ENCODE results near the gene FAM83C.
A peak's percentile ranks its signal among the peaks of the same experiment; 100 is the strongest.

The FAM83C gene

DNA sequence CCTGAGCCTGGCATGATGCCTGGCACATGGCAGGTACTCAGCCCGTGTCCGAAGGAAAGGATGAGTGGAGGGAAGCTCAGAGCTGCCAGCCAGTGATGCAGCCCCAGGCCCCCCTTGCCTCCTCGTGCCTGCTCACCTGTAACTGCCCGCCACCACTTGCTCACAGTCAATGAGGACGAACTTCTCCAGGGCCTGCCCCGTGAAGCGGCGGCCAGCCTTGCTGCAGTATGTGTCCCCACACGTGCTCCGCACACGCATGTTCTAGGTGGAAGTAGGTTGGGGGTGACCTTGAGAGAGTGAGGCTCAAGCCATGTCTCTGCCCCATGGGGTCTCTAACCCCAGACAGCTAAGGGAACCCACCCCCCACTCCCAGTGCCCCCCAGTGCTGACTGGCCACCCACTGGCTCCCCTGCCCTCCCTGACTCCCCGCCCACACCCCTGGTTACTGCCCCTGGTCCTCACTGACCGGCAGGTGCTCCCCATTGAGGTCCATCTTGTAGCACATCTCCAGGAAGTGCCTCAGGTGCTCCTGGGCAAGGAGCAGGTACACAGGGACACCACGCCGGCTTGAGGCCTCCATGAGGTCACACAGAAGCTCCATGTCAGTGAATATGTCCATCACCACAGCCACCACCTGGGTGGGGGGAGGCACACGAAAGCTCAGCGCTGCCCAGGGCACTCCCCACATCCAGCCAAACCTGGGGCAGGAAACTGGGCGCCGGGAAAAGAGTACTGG is 3.7 kb downstream of the FAM83C start:
- H2BK15ac ChIP-seq (ENCODE audit: low read length): peak overlapping the region; percentile 54
- H2AK5ac ChIP-seq (ENCODE audit: low read depth, low read length): peak overlapping the region; percentile 40
- no peaks in the 10 kb centered on the region for H3K9me3 ChIP-seq (replicated peaks in 1 of 2; ENCODE audit: control insufficient read depth in 2 of 2, insufficient read depth in 1 of 2, low read depth in 1 of 2, low read length in 2 of 2)
- H2BK5ac ChIP-seq (ENCODE audit: low read length): peak overlapping the region; percentile 66
- no peak overlapping the region for H4K8ac ChIP-seq (ENCODE audit: low read depth, low read length)
- no peak overlapping the region for H3K9ac ChIP-seq (ENCODE audit: low read depth, low read length, poor library complexity)
- H3K79me1 ChIP-seq (ENCODE audit: low read depth, low read length): no peaks in the 10 kb centered on the region
- no peak overlapping the region for H2AFZ ChIP-seq (ENCODE audit: low read length)
- no CpG with 5 or more reads among the region's 19 CpGs for WGBS, 2 donors (ENCODE audit: extremely low coverage in 2 of 2, insufficient read length in 2 of 2, insufficient replicate concordance in 1 of 2)
- peaks cover 0 to 1% of the 10 kb centered on the region in 2 donors for H3K36me3 ChIP-seq (replicated peaks in 1 of 2; ENCODE audit: control insufficient read depth in 2 of 2, insufficient read depth in 2 of 2, low read length in 2 of 2)
- no peak for DNase-seq (ENCODE audit: low spot score)
- no peak overlapping the region for H2BK120ac ChIP-seq (ENCODE audit: low read depth, low read length)
- H3K23ac ChIP-seq (ENCODE audit: low read depth, low read length, poor library complexity): peak overlapping the region; percentile 60
- no peak overlapping the region for H4K91ac ChIP-seq (ENCODE audit: low read depth, low read length, poor library complexity)
- peaks cover 0 to 31% (median 0%) of the 10 kb centered on the region in 3 experiments for H3K27me3 ChIP-seq (ENCODE audit: control insufficient read depth in 3 of 3, insufficient read depth in 3 of 3, low read depth in 1 of 3, low read length in 3 of 3)
- no peak overlapping the region for H3K4me3 ChIP-seq (ENCODE audit: low read length in 2 of 2)
- no peak overlapping the region for H3K27ac ChIP-seq (replicated peaks; ENCODE audit: low read length)
- no peak overlapping the region for H2BK12ac ChIP-seq (ENCODE audit: low read length)
- H3K4me2 ChIP-seq (ENCODE audit: insufficient read depth, low read length, poor library complexity, severe bottlenecking): no peak overlapping the region
- no peak overlapping the region for H3K14ac ChIP-seq (ENCODE audit: low read length)
- H3K4me1 ChIP-seq (ENCODE audit: control insufficient read depth in 2 of 2, insufficient read depth in 1 of 2, low read depth in 1 of 2, low read length in 2 of 2): peaks cover 6 to 7% of the 10 kb centered on the region in 2 donors
- H3K18ac ChIP-seq (ENCODE audit: low read length): no peak overlapping the region
- no peak overlapping the region for H3K4ac ChIP-seq (ENCODE audit: low read length)

DNA sequence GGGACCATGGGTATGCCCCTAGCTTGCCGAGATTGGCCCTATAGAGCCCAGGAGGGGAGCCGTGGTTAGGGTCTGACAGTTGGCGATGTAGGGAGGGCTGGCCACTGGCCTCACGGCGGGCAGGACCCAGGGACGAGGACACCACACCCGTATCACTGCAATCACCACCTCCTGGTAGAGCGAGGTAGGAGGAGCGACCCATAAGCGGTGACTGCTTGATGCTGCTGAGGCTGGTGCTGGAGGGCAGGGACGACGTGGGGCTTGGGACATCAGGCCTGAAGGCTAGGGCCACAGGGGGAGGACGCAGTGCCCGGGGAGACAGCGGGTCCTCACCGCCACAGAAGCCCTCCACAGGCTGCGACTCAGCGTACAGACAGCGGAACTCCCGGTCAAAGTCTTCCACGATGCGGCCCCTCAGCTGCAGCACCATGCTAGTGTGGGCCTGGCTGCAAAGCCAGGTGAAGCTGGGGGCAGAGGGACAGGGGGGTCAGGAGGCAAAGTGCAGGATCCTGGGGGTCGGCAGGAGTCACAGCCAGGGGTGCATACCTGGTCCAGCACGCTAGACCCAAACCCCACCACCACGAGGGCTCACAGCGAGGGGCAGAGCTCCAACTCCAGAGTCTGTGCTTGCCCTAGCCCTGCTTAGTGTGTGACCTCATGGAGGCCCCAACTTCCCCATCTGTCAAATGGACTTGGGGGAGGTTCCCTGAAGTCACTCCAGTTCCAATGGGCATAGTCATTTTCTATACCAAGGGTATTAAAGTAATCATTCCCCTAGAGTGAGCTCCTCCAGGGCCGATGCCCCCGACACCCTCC is 4.5 kb downstream of the FAM83C start:
- no CpG with 5 or more reads among the region's 28 CpGs for WGBS, 2 donors (ENCODE audit: extremely low coverage in 2 of 2, insufficient read length in 2 of 2, insufficient replicate concordance in 1 of 2)
- Histone ChIP-seq H3K9ac (ENCODE audit: low read depth, low read length, poor library complexity) (peak overlapping the region; percentile 73), H3K36me3 (replicated peaks in 1 of 2; ENCODE audit: control insufficient read depth in 2 of 2, insufficient read depth in 2 of 2, low read length in 2 of 2) (peaks cover 0 to 6% of the 10 kb centered on the region in 2 donors), H2AK5ac (ENCODE audit: low read depth, low read length) (peak overlapping the region; percentile 83), H3K14ac (ENCODE audit: low read length) (no peak overlapping the region), H3K79me1 (ENCODE audit: low read depth, low read length) (no peaks in the 10 kb centered on the region), H3K4ac (ENCODE audit: low read length) (no peak overlapping the region), H4K91ac (ENCODE audit: low read depth, low read length, poor library complexity) (no peak overlapping the region), H3K4me2 (ENCODE audit: insufficient read depth, low read length, poor library complexity, severe bottlenecking) (no peak overlapping the region), H3K27me3 (ENCODE audit: control insufficient read depth in 3 of 3, insufficient read depth in 3 of 3, low read depth in 1 of 3, low read length in 3 of 3) (peaks cover 0 to 27% (median 0%) of the 10 kb centered on the region in 3 experiments), H4K8ac (ENCODE audit: low read depth, low read length) (peak overlapping the region; percentile 23), H3K23ac (ENCODE audit: low read depth, low read length, poor library complexity) (peak overlapping the region; percentile 60), H2BK120ac (ENCODE audit: low read depth, low read length) (no peak overlapping the region), H2BK12ac (ENCODE audit: low read length) (peak overlapping the region; percentile 87), H3K18ac (ENCODE audit: low read length) (peak overlapping the region; percentile 49), H3K27ac (replicated peaks; ENCODE audit: low read length) (no peak overlapping the region), H2AFZ (ENCODE audit: low read length) (no peak overlapping the region), H2BK15ac (ENCODE audit: low read length) (peak overlapping the region; percentile 62), H2BK5ac (ENCODE audit: low read length) (peak overlapping the region; percentile 66), H3K4me3 (ENCODE audit: low read length in 2 of 2) (peak overlapping the region in 1 of 2 donors; percentile 16), H3K9me3 (replicated peaks in 1 of 2; ENCODE audit: control insufficient read depth in 2 of 2, insufficient read depth in 1 of 2, low read depth in 1 of 2, low read length in 2 of 2) (no peaks in the 10 kb centered on the region), H3K4me1 (ENCODE audit: control insufficient read depth in 2 of 2, insufficient read depth in 1 of 2, low read depth in 1 of 2, low read length in 2 of 2) (peaks cover 7 to 9% of the 10 kb centered on the region in 2 donors)
- no peak for DNase-seq (ENCODE audit: low spot score)

DNA sequence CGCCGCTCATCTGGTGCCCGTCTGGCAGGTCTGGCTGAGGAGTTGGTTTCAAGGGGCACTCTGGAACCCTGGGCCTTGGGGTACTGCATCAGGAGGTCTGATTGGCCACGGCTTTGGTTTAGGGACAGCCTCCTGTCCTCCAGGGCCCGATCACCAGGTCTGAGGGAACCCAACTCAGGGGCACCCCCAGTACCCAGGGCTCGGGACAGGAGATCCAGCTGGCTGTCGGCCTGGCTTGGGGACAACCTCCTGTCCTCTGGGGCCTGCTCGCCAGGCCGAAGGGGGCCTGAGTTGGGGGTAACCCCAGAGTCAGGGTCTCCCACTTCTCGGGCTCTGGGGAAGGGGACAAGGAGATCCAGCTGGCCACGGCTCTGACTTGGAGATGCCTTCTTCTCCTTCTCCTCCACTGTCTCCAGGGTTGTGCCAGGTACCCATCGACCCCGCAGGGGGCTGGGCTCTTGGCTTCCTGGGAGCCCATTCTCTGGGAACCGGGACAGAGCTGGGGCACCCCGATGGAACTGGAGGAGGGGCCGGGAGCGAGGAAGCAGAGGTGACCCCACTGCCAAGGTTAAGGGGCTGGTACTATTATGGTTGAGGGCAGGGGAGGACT is 5.2 kb downstream of the FAM83C start:
- Histone ChIP-seq H3K4ac (ENCODE audit: low read length) (no peak overlapping the region), H3K4me3 (ENCODE audit: low read length in 2 of 2) (peak overlapping the region in 1 of 2 donors; percentile 16), H4K91ac (ENCODE audit: low read depth, low read length, poor library complexity) (no peak overlapping the region), H2AFZ (ENCODE audit: low read length) (no peak overlapping the region), H3K9ac (ENCODE audit: low read depth, low read length, poor library complexity) (no peak overlapping the region), H2BK12ac (ENCODE audit: low read length) (no peak overlapping the region), H3K27me3 (ENCODE audit: control insufficient read depth in 3 of 3, insufficient read depth in 3 of 3, low read depth in 1 of 3, low read length in 3 of 3) (peaks cover 0 to 23% (median 0%) of the 10 kb centered on the region in 3 experiments), H2BK5ac (ENCODE audit: low read length) (no peak overlapping the region), H3K14ac (ENCODE audit: low read length) (no peak overlapping the region), H3K27ac (replicated peaks; ENCODE audit: low read length) (no peak overlapping the region), H3K23ac (ENCODE audit: low read depth, low read length, poor library complexity) (peak overlapping the region; percentile 0), H3K36me3 (replicated peaks in 1 of 2; ENCODE audit: control insufficient read depth in 2 of 2, insufficient read depth in 2 of 2, low read length in 2 of 2) (peaks cover 2 to 12% of the 10 kb centered on the region in 2 donors), H4K8ac (ENCODE audit: low read depth, low read length) (no peak overlapping the region), H3K4me1 (ENCODE audit: control insufficient read depth in 2 of 2, insufficient read depth in 1 of 2, low read depth in 1 of 2, low read length in 2 of 2) (peaks cover 7 to 9% of the 10 kb centered on the region in 2 donors), H3K4me2 (ENCODE audit: insufficient read depth, low read length, poor library complexity, severe bottlenecking) (no peak overlapping the region), H2BK120ac (ENCODE audit: low read depth, low read length) (no peak overlapping the region), H3K18ac (ENCODE audit: low read length) (no peak overlapping the region), H3K79me1 (ENCODE audit: low read depth, low read length) (no peaks in the 10 kb centered on the region), H3K9me3 (replicated peaks in 1 of 2; ENCODE audit: control insufficient read depth in 2 of 2, insufficient read depth in 1 of 2, low read depth in 1 of 2, low read length in 2 of 2) (no peaks in the 10 kb centered on the region), H2AK5ac (ENCODE audit: low read depth, low read length) (peak overlapping the region; percentile 8), H2BK15ac (ENCODE audit: low read length) (peak overlapping the region; percentile 62)
- no peak for DNase-seq (ENCODE audit: low spot score)
- no CpG with 5 or more reads among the region's 17 CpGs for WGBS, 2 donors (ENCODE audit: extremely low coverage in 2 of 2, insufficient read length in 2 of 2, insufficient replicate concordance in 1 of 2)

Measured in neuronal stem cell (in vitro differentiated cells).